Fibroblast of skin of left biceps (primary cell): ENCODE results near the gene FERMT2.
A peak's percentile ranks its signal among the peaks of the same experiment; 100 is the strongest.

Experiments used
- DNase-seq, 2 experiments: peaks; one replicate each; pipeline ENCODE4 v3.0.0-alpha.2; 2013; ENCODE audit warnings: low read depth in 2 of 2

Gene FERMT2

GRCh38 chr14:52950898-52951680 is at the start of gene FERMT2:
TSS of gene FERMT2 (minus strand) at chr14:52951050. CDS start at chr14:52950568, 482 bp downstream.
- peak; percentile 78 to 84 for DNase-seq

- peak; percentile 74 to 77 for DNase-seq
These were observed 47.6 kb upstream of the FERMT2 start for GRCh38 chr14:52998376-52999015.

GRCh38 chr14:52996493-52996892 is 45.6 kb upstream of the FERMT2 start:
- DNase-seq, result no peak

GRCh38 chr14:52995998-52996397 is 45.1 kb upstream of the FERMT2 start:
- DNase-seq, result no peak

GRCh38 chr14:52992236-52992870 is 41.5 kb upstream of the FERMT2 start:
- no peak for DNase-seq

- DNase-seq, result no peak
These were observed 37.3 kb upstream of the FERMT2 start for GRCh38 chr14:52988139-52988538.

GRCh38 chr14:52987514-52987913 is 36.7 kb upstream of the FERMT2 start:
- DNase-seq, result no peak

GRCh38 chr14:52987042-52987441 is 36.2 kb upstream of the FERMT2 start:
- DNase-seq, result no peak

GRCh38 chr14:52977798-52978197 is 26.9 kb upstream of the FERMT2 start:
- no peak for DNase-seq

- no peak for DNase-seq
These were observed 23.6 kb upstream of the FERMT2 start for GRCh38 chr14:52974406-52974805.

- DNase-seq, result no peak
These were observed 10.3 kb upstream of the FERMT2 start for GRCh38 chr14:52961060-52961639.

- no peak for DNase-seq
These were observed 9.8 kb upstream of the FERMT2 start for GRCh38 chr14:52960627-52961026.

GRCh38 chr14:52954346-52955214 is 3.7 kb upstream of the FERMT2 start:
- DNase-seq, result peak in 1 of 2 experiments; percentile 51

- no peak for DNase-seq
These were observed 1.1 kb upstream of the FERMT2 start for GRCh38 chr14:52951681-52952554.

GRCh38 chr14:52950410-52950897 is 396 bp downstream of the FERMT2 start:
- no peak for DNase-seq

GRCh38 chr14:52949711-52950409 is 990 bp downstream of the FERMT2 start:
- no peak for DNase-seq

GRCh38 chr14:52949249-52949648 is 1.6 kb downstream of the FERMT2 start:
- DNase-seq, result no peak

- DNase-seq, result no peak
These were observed 2.0 kb downstream of the FERMT2 start for GRCh38 chr14:52948836-52949235.

- no peak for DNase-seq
These were observed 2.8 kb downstream of the FERMT2 start for GRCh38 chr14:52948039-52948438.

- DNase-seq, result no peak
These were observed 6.6 kb downstream of the FERMT2 start for GRCh38 chr14:52944254-52944653.
